NOMO-1 treated with dmso at 0.1 percent for 144 hours (cell line): ENCODE measurements around the gene C1orf210.

ENCODE experiments used
- DNase-seq: peaks from one replicate; lab custom pipeline; 2025; ENCODE audit not compliant: unreplicated experiment; lab: John Stamatoyannopoulos, UW

Gene C1orf210

DNA sequence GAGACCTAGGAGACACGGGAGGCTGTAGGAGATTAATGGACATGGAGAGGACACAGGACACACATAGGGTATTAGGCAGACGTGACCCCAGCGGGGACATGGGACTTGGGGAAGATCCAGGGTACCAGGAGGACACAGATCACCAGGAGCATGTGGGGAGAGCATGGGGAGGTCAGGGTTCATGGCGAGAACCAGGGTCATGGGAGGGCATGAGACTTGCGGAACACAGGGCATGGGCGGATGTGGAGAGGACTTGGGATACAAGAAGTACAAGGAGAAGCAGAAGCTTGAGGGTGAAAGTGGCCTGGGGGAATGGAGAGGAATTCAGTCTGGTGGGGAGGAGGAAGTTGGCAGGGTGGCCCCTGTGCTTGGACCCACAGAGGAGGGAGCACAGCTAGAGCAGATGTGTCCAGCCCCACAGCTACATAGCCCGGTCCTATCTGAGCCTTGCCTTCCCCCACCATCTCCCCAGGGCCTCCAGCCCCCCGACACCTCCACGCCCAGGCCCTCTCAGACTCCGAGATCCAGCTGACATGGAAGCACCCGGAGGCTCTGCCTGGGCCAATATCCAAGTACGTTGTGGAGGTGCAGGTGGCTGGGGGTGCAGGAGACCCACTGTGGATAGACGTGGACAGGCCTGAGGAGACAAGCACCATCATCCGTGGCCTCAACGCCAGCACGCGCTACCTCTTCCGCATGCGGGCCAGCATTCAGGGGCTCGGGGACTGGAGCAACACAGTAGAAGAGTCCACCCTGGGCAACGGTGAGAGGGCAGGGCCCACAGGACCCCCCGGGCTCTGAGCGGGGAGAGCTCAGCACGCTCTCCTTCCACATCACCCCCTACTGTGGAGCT is 27.5 kb upstream of the C1orf210 start:
- DNase-seq = no peak

DNA sequence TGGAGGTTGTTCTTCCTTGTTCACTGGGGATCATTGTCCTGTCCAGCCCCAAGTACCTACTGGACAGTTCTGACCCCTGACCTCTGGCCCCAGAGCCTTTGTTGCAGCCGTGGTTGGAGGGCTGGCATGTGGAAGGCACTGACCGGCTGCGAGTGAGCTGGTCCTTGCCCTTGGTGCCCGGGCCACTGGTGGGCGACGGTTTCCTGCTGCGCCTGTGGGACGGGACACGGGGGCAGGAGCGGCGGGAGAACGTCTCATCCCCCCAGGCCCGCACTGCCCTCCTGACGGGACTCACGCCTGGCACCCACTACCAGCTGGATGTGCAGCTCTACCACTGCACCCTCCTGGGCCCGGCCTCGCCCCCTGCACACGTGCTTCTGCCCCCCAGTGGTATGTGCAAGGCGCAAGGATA is 26.8 kb upstream of the C1orf210 start:
- DNase-seq = no peak

DNA sequence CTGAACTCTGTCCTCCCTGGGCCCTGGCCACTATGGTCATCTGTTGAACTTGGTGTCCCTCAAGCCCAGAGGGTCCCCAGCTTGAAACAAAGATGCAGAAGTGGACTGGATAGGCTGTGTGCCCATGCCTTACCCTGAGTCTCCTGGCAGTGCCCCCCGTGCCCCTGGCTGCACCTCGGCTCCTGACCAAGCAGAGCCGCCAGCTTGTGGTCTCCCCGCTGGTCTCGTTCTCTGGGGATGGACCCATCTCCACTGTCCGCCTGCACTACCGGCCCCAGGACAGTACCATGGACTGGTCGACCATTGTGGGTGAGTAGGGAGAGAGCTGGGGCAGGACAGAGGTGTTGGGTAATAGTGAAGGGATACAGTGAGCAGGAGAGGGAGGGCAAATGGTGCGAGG is 26.1 kb upstream of the C1orf210 start:
- DNase-seq = no peak

DNA sequence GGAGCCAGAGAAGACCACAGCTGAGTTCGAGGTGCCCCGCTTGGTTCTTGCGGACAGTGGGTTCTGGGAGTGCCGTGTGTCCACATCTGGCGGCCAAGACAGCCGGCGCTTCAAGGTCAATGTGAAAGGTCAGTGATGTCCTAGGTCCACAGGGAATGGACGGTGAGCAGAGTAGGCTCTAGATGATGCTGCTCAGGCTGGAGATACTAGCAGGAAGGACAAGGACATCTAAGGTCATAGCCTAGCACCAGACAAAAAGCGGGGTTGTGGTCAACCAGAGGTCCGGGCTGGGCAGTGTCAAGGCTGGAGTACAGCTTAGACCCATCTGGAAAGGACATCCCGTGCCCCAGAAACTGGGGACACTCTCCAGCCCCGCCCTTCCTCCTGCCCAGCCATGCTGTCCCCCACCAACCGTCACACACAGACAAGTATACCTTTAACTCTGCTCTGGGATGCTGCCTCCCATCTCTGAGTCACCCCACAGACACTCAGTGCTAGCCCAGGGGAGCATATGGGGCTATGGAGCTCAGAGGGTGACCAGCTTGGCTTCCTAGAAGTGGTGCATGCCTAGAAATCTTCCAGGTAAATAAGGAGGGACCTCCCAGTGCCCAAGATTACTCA is 24.1 kb upstream of the C1orf210 start:
- DNase-seq = no peak

DNA sequence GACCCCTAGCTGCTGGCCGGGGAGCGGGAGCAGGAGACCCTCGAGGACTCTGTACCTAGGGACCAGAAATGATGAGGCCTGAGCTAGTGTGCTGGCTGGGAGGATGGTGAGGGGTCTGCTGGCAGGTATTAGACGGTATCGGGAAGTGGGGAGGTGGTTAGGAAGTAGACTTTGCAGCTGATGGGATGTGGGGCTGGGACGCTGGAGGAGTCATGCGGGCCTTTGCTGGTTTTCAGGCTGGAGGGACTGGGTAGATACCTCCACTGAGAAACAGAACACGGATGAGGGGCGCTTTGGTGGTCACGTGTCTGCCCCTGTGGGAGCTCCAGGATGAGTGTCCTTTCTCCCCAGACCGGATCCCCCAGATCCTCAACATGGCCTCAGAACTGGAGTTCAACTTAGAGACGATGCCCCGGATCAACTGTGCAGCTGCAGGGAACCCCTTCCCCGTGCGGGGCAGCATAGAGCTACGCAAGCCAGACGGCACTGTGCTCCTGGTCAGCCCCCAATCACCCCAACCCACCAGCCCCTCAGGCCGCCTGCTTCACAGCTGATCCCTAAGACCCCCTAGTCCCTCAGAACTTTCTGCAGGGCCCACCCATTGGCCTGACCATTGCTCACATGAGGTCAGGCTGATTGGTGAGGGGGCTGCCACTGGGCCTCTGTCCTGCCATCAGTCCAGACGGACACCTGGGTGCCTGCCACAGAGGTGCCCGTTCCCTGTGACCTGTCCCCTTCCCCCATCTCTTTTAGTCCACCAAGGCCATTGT is 23.4 kb upstream of the C1orf210 start:
- no peak for DNase-seq

DNA sequence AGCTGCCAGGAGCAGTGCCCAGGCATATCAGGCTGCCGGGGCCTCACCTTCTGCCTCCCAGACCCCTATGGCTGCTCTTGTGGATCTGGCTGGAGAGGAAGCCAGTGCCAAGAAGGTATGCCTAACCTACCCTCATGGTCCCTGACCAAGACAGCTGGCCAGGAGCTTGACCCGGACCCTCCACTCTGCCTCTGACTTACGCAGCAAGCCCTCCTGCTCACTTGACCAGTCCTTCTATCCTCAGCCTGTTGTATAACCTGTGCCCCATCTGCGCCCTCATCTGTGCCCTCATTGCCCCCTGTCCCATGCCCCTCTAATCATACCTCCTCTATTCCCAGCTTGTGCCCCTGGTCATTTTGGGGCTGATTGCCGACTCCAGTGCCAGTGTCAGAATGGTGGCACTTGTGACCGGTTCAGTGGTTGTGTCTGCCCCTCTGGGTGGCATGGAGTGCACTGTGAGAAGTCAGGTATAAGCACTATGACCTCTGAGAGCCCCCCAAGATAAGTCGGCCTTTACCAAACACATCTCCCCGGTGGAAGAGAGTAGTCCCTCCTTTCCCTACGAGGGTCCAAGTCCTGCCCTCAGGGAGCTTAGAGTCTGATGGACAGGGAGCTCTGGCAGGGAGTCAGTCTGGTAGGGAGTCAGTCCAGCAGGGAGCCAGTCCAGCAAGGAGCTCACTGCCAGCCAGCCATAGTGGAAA is 22.2 kb upstream of the C1orf210 start:
- DNase-seq = no peak

DNA sequence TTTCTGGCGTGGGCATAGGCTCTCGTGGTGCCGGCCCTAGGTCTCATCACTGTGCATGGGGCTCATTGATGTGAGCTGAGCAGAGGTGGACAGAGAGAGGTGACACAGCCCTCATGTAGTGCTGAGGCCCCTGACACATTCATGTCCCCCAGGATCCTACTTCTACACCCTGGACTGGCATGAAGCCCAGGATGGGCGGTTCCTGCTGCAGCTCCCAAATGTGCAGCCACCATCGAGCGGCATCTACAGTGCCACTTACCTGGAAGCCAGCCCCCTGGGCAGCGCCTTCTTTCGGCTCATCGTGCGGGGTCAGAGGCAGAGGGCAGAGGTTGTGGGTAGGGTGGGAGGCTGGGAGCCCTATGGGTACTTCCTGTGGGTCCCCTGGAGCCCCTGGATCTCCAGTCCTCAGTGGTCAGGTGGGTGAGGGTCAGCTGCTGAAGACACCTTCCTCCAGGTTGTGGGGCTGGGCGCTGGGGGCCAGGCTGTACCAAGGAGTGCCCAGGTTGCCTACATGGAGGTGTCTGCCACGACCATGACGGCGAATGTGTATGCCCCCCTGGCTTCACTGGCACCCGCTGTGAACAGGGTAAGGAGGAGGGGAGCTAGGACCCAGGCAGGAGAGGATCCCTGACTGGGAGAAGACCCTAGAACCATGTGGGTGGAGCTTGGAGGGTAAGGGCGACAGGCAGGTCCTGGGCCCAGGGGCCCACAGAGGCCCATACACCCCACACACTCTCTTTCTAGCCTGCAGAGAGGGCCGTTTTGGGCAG is 21.5 kb upstream of the C1orf210 start:
- DNase-seq = no peak

DNA sequence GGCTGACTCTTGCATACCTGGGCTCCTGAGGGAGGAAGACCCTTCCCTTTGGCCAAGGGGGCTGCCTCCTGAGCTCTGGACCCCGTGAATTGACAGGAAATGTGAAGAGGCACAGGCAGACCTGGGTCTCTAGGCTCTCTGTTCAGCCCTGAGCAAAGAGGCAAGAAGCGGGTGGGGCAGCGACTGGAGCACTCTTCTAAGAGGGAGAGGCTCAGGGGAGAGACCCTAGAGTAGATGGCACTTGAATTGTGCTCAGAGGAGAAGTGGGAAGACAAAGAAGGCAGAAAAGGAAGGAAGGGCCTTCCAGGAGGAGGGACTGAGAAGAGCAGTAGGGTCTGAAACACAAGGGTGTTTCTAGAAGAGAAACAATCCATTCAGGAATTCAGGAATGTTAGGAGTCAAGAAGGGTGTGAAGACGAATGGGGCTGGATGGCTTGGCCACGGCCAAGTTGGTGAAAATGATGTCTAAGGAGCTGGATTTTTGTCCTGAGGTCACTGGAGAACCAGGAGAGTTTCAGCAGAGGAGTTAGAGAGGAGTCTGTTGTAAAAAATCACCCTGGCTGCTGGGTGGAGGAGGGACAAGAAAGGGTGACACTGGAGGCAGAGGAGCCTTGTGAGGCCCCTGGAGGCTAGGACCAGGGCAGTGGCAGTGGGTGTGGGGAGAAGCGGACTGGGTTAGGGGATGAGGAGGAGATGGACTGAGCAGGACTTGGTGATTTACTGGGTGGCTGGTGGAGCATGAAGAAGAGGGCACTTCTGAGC is 20.7 kb upstream of the C1orf210 start:
- DNase-seq = no peak

DNA sequence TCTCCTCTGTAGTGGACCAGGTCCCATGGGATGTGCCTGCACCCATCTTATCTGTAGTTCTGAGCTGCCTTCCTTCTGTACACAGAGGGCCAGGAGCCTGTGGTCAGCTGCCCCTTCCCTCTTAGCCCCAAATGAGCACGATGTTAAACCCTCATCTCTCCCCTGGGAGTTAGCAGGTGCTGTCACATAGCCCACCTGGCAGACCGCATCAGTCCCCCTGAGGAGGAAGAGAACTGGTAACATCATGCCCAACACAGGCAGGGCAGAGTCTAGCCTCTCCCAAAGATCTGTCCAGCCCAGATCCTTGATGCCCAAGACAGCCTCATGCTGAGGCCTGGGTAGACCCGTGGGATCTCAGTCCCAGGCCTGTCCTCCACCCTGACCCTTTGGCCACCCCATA is 20.1 kb upstream of the C1orf210 start:
- DNase-seq = no peak

DNA sequence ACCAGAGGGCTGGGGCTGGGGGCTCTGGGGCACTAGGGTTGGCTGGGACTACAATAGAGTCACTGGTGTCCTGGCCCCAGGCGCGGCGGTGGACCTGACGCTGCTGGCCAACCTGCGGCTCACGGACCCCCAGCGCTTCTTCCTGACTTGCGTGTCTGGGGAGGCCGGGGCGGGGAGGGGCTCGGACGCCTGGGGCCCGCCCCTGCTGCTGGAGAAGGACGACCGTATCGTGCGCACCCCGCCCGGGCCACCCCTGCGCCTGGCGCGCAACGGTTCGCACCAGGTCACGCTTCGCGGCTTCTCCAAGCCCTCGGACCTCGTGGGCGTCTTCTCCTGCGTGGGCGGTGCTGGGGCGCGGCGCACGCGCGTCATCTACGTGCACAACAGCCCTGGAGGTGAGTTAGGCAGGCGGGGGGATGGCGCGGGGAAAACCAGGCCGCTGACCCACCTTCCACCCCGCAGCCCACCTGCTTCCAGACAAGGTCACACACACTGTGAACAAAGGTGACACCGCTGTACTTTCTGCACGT is 19.5 kb upstream of the C1orf210 start:
- DNase-seq = no peak

DNA sequence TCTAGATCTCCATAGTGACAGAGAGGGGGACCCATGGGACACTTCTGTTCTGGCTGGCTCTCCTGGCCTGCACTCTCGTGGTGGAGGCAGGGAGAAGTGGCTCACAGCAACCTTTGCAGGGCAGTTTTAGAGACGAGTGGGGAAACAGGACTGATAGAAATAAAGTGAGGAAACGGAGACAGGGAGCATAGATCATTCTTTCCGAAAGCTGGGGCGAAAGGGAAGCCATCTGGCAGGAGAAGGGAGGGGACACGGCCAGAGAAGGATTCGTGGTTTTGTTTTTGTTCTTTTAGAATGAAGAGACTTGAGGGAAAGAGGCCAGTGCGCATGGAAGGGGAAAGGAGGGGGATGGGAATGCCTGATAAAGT is 18.9 kb upstream of the C1orf210 start:
- DNase-seq = no peak

DNA sequence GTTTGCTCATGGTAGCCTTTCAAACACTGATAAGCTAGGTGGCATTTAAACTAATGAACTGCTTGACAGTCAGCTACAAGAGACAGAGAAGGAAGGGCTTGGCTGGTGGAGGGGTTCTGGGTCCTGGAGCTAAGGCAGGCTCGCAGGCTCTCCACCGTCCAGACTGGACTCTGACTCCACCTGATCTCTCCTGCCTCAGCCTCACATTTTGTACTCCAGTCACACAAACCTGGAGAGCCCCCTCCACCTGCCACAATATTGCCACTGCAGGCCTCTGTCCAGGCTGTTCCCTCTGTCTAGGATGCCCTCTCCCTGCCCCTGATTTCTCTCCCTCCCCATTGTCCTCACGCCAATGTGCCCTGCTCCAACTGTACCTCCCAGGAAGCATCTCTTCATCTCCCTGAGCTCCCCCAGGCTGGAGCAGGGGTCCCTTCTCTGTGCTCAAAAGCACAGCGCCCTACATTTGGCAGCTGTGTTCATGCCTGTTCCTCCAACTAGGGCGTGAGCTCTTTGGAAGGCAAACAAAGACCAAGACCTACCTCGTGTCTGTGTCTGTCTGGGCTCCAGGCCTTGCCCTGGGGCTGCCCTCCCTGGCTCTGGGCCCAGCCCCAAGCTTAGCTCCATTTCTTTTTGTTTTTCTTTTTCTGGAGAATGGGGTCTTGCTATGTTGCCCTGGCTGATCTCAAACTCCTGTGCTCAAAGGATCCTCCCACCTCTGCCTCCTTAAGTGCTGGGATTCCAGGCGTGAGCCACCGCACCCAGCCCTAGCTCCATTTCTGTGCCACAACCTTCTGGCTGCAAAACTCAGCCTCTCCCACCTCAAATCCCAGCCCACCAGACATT is 18.3 kb upstream of the C1orf210 start:
- no peak for DNase-seq

DNA sequence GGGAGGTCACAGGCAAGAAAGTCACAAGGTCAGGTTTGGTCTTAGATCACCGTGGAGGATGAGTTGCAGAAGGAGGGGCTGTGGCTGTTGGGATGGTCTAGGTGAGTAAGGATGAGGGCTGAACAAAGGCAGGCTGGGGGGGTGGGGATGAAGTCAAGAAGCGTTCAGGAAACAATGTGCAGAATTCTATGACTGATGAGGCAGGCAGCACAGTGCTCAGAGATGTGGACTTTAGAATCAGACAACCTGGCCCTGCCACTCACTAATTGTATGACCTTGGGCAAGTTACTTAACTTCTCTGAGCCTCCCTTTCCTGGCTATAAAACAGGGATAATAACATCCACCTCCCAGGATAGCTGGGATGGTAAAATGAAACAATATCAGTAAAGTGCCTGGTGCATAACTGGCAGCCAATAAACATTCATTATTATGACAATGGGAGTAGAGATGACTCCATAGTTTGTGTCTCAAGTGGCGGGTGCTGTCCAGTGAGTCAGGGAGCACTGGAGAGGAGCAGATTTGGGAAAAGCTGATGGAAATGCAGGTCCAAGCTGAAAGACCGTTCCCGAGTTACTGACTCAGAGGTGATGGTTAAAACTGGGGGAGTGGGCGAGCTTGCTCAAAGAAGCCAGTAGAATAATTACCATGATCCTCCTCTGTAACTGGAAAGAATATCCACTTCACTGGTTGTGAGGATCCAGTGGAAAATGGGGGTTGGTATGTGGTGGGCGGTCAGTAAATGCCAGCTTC is 17.5 kb upstream of the C1orf210 start:
- DNase-seq = no peak

DNA sequence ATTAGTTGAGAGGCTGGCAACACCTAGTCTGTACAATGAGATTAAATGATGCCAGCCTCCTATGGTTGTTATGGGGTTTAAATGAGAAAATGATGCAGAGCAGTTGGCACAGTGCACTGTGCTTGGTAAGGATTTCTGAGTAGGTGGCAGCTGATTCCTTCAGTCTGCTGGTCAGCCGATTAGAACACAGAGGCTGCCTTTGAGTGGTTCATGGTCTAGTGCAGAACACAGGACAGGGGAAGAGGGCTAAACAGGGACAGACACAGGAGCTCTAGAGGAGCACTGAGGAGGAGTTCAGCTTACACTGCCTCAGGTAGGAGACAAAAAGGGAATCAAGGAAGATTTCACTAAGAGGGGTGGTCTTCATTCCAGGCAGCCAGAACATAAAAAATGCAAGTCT is 16.8 kb upstream of the C1orf210 start:
- DNase-seq = no peak

DNA sequence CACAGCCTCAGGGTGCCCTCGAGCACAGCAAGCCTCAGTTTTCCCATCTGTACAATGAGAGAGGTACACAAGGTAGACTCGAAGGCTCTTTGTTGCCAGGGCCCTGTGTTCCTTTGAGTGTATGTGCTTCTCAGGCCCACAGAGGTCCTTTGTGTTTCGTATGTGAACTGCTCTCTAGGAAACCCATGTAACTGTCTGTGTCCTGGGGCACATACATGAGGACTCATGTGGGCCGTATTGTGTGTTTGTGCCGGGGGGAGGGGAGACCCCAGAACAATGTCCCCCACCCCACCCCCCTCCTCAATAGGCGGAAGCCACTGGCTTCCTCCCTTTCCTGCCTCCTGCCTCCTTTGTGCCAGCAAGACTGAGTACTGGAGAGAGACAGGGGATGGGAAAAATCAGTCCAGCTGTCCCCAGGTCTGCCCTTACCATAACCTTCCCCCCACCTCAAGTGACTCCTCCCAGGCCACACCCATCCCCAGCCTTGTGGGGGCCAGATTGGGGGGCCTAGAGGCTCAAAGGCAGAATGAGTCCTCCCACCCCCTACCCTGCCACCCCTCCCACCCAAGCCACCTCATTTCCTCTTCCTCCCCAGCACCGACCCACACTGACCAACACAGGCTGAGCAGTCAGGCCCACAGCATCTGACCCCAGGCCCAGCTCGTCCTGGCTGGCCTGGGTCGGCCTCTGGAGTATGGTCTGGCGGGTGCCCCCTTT is 15.2 kb upstream of the C1orf210 start, which contains the start of gene TIE1:
TSS of gene TIE1 (plus strand) at position 605 of the 717 bp plus-strand sequence. CDS start at position 695, 90 bp downstream.
- DNase-seq = no peak

DNA sequence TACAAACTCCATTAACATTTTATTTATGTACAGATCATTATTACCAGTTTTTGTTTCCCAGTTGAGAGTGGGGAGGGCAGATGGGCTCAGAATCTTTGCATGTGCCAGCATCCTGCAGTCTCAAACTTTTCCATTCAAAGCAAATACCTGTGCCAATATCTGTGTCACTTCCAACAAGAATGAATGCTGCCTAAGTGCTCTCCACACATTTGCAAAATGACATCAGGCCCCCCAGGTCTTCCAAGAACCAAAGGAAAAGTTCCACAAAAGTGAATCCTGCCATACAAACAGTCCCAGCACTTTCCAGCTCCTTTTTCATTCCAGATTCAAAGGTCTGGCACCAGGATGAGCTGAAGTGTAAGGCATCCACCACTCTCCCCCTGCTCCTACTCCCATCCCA is 13.7 kb upstream of the C1orf210 start:
- DNase-seq = no peak

DNA sequence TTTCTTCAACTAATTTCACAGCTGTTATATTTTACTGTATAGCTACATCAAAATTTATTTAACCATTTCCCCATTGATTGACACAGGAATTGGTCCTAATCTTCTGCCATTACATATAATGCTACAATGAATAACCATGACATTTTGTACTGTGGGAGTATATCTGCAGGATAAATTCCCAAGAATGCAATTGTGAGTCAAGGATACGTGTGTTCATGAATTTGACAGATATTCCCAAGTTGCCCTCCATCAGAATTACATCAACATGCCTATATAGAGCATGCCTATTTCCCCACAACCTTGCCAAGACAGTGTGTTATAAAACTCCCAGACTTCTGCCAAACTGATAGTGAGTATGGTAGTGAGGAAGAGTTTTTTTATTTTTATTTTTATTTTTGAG is 12.7 kb upstream of the C1orf210 start:
- DNase-seq = no peak
